GM12864 (cell line): ENCODE measurements around the gene ACAD8.

ENCODE experiments used
- DNase-seq: peaks from one replicate; pipeline ENCODE4 v3.0.0-alpha.2; 2011; ENCODE audit warnings: low read depth
- H3K4me3 ChIP-seq: 2 replicates; pipeline ENCODE4 v1.5.1; 2011; ENCODE audit warnings: mild to moderate bottlenecking, low read depth, low read length, control low read depth
- TF ChIP-seq, protein P1 (sequence below): IDR thresholded peaks from 2 replicates; pipeline ENCODE4 v1.5.1; 2011; ENCODE audit warnings: low read depth, mild to moderate bottlenecking, moderate library complexity, low read length, control low read depth, inconsistent platforms; ENCODE audit errors: missing control alignments

ACAD8 gene

GRCh38 chr11:134290646-134291045, 37.3 kb downstream of the ACAD8 start:
- DNase-seq, result no peak
- TF ChIP-seq, protein P1, sequence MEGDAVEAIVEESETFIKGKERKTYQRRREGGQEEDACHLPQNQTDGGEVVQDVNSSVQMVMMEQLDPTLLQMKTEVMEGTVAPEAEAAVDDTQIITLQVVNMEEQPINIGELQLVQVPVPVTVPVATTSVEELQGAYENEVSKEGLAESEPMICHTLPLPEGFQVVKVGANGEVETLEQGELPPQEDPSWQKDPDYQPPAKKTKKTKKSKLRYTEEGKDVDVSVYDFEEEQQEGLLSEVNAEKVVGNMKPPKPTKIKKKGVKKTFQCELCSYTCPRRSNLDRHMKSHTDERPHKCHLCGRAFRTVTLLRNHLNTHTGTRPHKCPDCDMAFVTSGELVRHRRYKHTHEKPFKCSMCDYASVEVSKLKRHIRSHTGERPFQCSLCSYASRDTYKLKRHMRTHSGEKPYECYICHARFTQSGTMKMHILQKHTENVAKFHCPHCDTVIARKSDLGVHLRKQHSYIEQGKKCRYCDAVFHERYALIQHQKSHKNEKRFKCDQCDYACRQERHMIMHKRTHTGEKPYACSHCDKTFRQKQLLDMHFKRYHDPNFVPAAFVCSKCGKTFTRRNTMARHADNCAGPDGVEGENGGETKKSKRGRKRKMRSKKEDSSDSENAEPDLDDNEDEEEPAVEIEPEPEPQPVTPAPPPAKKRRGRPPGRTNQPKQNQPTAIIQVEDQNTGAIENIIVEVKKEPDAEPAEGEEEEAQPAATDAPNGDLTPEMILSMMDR, result no peak
- no peak overlapping the region for H3K4me3 ChIP-seq

- no peak overlapping the region for H3K4me3 ChIP-seq
- no peak for DNase-seq
- TF ChIP-seq, protein P1, result no peak
Measured at GRCh38 chr11:134291196-134291595, 37.8 kb downstream of the ACAD8 start.

DNA sequence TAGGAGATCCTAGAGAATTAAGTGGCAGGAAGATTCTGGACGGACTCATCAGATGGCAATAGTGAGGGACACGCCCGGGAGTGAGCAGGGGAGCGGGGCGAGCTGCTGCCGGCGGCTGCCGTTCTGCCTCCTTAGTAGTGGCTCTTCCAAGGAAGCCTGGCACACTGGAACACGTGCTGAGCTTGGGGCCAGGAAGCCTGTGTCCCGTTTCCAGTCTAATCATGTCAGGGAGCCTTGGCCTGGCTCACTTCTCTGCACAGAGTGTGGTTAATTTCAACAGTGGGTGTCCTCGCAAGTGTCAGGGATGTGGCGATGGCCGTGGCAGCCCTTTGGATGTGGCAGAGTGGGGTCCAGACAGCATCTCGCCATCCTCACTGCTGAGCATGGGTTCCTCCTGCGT, 39.3 kb downstream of the ACAD8 start:
- no peak for DNase-seq
- TF ChIP-seq, protein P1, result no peak
- H3K4me3 ChIP-seq, result no peak overlapping the region

- no peak for DNase-seq
- TF ChIP-seq, protein P1, result no peak
- H3K4me3 ChIP-seq, result no peak overlapping the region
Measured at GRCh38 chr11:134293119-134294113, 40.0 kb downstream of the ACAD8 start.

DNA sequence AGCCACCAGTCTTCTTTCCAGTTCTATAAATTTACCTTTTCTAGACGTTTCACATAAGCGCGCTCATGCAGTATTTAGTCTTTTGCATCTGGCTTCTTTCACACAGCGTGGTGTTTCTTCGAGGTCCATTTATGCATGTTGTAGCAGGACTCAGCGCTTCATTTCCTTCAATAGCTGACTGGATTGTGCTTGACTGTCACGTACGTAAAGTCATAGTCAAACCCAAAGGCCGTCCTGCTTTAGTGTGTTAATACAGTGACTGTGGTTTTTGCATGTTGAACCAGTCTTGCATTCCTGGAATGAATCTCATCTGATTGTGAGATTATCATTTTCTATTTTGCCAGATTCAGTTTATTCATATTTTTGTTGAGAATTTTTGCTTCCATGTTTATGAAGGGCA, 41.3 kb downstream of the ACAD8 start:
- no peak overlapping the region for H3K4me3 ChIP-seq
- no peak for DNase-seq
- TF ChIP-seq, protein P1, result no peak

- no peak for DNase-seq
- H3K4me3 ChIP-seq, result no peak overlapping the region
- TF ChIP-seq, protein P1, result no peak
Measured at GRCh38 chr11:134312223-134312622, 58.9 kb downstream of the ACAD8 start.

GRCh38 chr11:134312807-134313206, 59.4 kb downstream of the ACAD8 start:
- no peak overlapping the region for H3K4me3 ChIP-seq
- TF ChIP-seq, protein P1, result no peak
- no peak for DNase-seq
